Mesothelial cell of epicardium (in vitro differentiated cells): Measurements from ENCODE around the gene PAM. TPM values are rescaled to one million over a fixed set of nuclear protein-coding genes. Genes with fewer than 3 reads are reported as not detected.

Source experiments
- DNase-seq, 2 experiments: peaks; one replicate each; pipeline ENCODE4 v3.0.0; 2021; ENCODE audit warnings: low spot score in 2 of 2; ENCODE audit not compliant: unreplicated experiment in 2 of 2
- H3K27ac Mint-ChIP-seq: 2 replicates; pipeline ENCODE4 v1.8.0; 2021; ENCODE audit warnings: mixed read lengths
- H3K27me3 Mint-ChIP-seq: 2 replicates; pipeline ENCODE4 v1.8.0; 2021; ENCODE audit warnings: low read depth, mixed read lengths
- H3K36me3 Mint-ChIP-seq: 2 replicates; pipeline ENCODE4 v1.8.0; 2021; ENCODE audit warnings: mixed read lengths
- H3K4me1 Mint-ChIP-seq: 2 replicates; pipeline ENCODE4 v1.8.0; 2021; ENCODE audit warnings: mixed read lengths
- H3K4me3 Mint-ChIP-seq: 2 replicates; pipeline ENCODE4 v1.8.0; 2021; ENCODE audit warnings: mild to moderate bottlenecking, moderate library complexity, mixed read lengths
- H3K9me3 Mint-ChIP-seq: 2 replicates; pipeline ENCODE4 v1.8.0; 2021; ENCODE audit warnings: mixed read lengths
- total RNA-seq: library from RNA; stranded (reverse); gene quantifications from 3 replicates; pipeline ENCODE4 v1.2.1, GENCODE V29; 2021
- TF ChIP-seq, protein P1 (sequence below): fragments of 200-600 bp; sonication (generic); IDR thresholded peaks from one replicate; pipeline ENCODE4 v1.5.0; 2021; ENCODE audit warnings: antibody characterized with exemption; ENCODE audit not compliant: unreplicated experiment

Gene PAM
- total RNA-seq, 1 donor from 2014 or later = 94.3 TPM

DNA sequence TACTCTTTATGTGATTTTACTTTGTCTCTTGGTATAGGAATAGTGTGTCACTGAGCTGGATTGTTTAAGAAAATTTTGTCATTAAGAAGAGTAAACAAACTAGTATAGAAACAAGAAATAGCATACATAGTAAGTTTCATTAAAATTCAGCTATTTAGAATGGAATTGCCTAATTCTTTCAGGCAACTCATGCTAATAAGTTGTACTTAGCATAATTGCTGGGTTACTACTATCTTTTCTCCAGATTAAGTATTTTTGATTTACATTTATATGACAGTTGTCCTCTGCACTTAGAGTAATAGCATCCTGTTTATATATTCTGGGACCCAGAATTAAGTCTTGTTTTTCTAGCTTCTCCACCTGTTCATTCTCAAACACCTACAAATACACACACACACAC is 85.9 kb downstream of the PAM start:
- Mint-ChIP-seq H3K36me3 (peaks cover 3% of the 10 kb centered on the region), H3K27ac (no peak overlapping the region), H3K27me3 (no peaks in the 10 kb centered on the region), H3K9me3 (peaks cover 6% of the 10 kb centered on the region), H3K4me3 (no peak overlapping the region), H3K4me1 (no peaks in the 10 kb centered on the region)
- DNase-seq = no peak
- TF ChIP-seq, protein P1, sequence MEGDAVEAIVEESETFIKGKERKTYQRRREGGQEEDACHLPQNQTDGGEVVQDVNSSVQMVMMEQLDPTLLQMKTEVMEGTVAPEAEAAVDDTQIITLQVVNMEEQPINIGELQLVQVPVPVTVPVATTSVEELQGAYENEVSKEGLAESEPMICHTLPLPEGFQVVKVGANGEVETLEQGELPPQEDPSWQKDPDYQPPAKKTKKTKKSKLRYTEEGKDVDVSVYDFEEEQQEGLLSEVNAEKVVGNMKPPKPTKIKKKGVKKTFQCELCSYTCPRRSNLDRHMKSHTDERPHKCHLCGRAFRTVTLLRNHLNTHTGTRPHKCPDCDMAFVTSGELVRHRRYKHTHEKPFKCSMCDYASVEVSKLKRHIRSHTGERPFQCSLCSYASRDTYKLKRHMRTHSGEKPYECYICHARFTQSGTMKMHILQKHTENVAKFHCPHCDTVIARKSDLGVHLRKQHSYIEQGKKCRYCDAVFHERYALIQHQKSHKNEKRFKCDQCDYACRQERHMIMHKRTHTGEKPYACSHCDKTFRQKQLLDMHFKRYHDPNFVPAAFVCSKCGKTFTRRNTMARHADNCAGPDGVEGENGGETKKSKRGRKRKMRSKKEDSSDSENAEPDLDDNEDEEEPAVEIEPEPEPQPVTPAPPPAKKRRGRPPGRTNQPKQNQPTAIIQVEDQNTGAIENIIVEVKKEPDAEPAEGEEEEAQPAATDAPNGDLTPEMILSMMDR = no peak

DNA sequence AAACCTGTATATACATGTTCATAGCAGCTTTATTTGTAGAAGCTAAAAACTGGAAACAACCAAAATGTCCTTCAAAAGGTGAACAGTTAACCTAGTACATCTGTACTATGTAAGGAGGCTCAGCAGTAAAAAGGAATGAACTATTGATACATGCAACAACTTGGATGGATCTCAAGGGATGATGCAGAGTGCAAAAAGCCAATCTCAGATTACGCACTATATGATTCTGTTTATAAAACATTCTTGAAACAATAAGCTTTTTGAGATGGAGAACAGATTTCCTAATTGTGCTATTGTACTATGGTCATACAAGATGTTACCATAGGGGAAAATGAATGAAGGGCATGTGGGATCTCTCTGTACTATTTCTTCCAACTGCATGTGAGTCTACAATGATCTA is 88.9 kb downstream of the PAM start:
- Mint-ChIP-seq H3K27me3 (no peaks in the 10 kb centered on the region), H3K27ac (no peak overlapping the region), H3K4me3 (no peak overlapping the region), H3K4me1 (no peaks in the 10 kb centered on the region), H3K9me3 (peaks cover 16% of the 10 kb centered on the region), H3K36me3 (peaks cover 7% of the 10 kb centered on the region)
- no peak for DNase-seq
- TF ChIP-seq, protein P1 = no peak

DNA sequence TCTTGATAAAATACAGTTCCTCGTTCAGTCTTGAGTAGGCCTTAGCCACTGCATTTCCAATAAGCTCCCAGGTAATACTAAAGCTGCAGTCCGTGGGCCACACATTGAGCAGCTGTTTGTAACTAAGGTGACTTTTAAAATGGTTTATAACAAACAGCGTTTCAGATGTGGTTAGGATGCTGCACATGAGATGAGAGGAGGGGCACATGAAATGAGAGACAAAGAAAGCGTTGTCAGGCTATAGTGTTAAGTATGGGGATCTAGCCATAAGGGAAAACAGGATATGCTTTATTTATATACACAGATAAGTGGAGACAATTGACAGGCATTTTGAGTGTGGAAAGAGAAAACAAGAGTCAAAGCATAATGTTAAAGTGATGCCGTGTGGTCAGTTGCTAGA is 89.9 kb downstream of the PAM start:
- no peaks in the 10 kb centered on the region for H3K4me1 Mint-ChIP-seq
- no peaks in the 10 kb centered on the region for H3K27me3 Mint-ChIP-seq
- TF ChIP-seq, protein P1 = no peak

DNA sequence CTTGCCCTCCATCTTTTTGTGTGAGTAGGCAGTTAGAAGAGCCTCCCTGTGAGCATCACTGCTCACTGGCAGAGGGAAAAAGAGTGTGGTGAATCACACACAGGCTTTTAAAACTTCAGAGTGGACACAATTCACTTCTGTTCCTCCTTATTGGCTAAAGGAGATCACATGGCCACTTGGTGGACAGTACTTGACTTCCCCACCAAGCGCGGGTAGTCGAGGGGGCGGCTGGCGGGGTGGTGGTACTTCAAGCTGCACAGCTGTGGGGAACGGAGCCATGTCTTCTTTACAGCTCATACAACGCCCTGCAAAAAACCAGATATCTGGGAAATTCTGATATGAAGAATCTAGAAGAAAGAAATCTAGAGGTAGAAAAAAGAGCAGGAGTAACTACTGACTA is 95.4 kb downstream of the PAM start:
- TF ChIP-seq, protein P1 = no peak
- Mint-ChIP-seq H3K36me3 (peaks cover 5% of the 10 kb centered on the region), H3K9me3 (peaks cover 10% of the 10 kb centered on the region), H3K4me3 (no peak overlapping the region), H3K27ac (no peak overlapping the region), H3K4me1 (peaks cover under 1% of the 10 kb centered on the region), H3K27me3 (no peaks in the 10 kb centered on the region)
- no peak for DNase-seq

More for the DNA sequence above, 89.9 kb downstream of the PAM start:
- H3K36me3 Mint-ChIP-seq = peaks cover 7% of the 10 kb centered on the region
- no peak overlapping the region for H3K27ac Mint-ChIP-seq
- peaks cover 16% of the 10 kb centered on the region for H3K9me3 Mint-ChIP-seq
- no peak overlapping the region for H3K4me3 Mint-ChIP-seq
- DNase-seq = no peak

DNA sequence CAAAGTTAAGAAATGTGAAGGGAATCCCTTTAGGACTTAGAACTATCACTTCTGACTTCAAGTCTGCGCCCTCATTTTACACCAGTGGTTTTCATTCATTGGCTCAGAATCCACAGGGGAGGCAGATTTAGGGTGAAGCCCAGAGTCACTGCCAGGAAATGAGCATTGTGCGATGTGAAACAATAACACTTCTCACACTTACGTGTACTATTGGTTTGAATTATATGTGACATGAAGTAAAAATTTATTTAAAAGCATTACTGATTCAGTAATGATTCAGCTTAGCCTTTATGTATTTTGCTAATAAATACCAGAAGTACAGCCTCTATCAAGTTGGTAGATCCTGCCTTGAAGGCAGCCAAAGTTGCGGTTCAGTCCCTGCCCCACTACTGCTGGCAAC is 98.6 kb downstream of the PAM start:
- H3K4me1 Mint-ChIP-seq = peaks cover 10% of the 10 kb centered on the region
- H3K4me3 Mint-ChIP-seq = no peak overlapping the region
- no peak overlapping the region for H3K27ac Mint-ChIP-seq
- H3K36me3 Mint-ChIP-seq = peaks cover 2% of the 10 kb centered on the region
- TF ChIP-seq, protein P1 = no peak
- DNase-seq = no peak
- peaks cover 6% of the 10 kb centered on the region for H3K9me3 Mint-ChIP-seq
- no peaks in the 10 kb centered on the region for H3K27me3 Mint-ChIP-seq

DNA sequence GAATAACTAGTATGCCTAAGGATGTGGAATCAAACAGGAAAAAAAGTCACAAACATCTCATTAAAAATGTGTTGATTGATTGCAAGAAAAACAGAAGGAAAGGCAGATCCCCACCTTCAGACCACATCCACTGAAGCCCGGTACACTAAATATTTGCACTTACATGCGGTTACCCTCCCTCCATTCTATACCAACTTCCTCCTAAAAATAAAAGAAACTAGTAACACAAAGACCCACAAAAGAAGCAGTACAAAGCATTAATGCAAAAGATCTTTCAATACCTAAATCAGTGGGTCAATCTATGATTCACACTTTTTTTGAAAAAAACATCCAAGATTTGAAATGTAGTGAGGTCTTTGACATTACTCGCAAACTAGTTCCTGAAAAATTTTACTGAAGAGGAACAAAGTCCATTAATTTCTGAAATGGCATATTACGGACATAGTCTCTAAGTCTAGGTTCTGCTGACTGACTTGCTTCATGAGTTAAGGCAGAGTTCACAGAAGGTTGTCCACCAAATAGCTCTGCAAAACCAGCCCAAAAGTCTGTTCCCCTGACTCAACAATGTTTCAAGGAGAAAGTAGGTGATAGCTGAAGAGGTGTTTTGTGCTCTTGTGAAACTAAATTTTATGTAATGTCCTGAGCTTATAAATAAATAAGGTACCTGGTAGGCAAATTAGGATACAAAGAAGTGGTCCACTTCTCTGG is 100.7 kb downstream of the PAM start:
- Mint-ChIP-seq H3K27me3 (no peaks in the 10 kb centered on the region), H3K4me3 (no peak overlapping the region), H3K4me1 (peaks cover 10% of the 10 kb centered on the region), H3K27ac (no peak overlapping the region), H3K36me3 (no peaks in the 10 kb centered on the region), H3K9me3 (peaks cover 3% of the 10 kb centered on the region)
- no peak for DNase-seq
- TF ChIP-seq, protein P1 = no peak
